ENCODE measurements around the gene RAPGEF4.

GRCh38 chr2:172745636-172746035 lies 10.0 kb downstream of the RAPGEF4 start:
- no peak for TF ChIP-seq POLR2A (IDR thresholded peaks at IDR 0.05)
- TF ChIP-seq CTCF (IDR thresholded peaks at IDR 0.05), result no peak
